GM18499 (cell line): ENCODE measurements around the gene NGEF.

Experiments
- ATAC-seq: cut with Tn5 transposase; IDR thresholded peaks from one replicate; pipeline ENCODE4 v1.9.1; 2021; ENCODE audit warnings: moderate number of reproducible peaks; ENCODE audit not compliant: insufficient read depth, unreplicated experiment

Gene NGEF

DNA sequence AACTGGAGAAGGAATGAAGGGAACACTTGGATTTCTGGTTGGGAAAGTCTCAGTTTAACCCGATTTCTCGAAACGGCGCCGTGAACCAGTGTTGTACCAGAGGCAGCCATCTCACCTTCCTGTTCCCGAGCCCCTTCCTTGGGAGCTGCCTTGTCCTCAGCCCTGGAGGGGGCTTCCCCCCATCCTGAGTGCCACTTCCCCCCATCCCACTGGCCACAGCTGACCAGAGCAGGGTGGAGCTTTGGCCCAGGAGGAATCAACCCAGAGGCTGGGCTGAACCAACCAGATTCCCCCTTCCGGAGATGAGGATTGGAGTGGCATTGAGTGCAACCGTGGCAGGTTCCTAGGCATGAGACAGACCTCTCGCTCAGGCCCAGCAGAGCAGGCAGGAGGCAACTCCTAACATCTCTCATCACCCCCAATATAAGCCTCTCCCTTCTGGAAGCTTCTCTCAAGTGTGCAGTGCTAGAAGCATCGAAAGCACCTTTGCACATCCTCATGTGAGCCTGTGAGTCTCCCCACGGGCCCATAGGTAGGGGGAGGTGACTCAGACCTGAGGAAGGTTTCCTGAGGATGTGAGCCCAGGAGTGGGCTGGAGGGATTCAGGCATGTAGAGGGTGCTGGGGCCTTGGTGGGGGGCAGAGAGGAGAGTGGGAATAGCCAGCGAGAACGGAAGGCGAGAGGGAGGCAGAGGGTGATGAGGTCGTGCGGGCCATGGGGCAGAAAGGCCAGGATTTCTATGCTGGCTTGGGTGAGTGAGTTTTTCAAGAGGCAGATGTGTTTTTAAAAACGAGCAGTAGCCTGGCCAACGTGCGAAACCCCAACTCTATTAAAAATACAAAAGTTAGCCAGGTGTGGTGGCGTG, 11.9 kb downstream of the NGEF start:
- ATAC-seq, result no peak

DNA sequence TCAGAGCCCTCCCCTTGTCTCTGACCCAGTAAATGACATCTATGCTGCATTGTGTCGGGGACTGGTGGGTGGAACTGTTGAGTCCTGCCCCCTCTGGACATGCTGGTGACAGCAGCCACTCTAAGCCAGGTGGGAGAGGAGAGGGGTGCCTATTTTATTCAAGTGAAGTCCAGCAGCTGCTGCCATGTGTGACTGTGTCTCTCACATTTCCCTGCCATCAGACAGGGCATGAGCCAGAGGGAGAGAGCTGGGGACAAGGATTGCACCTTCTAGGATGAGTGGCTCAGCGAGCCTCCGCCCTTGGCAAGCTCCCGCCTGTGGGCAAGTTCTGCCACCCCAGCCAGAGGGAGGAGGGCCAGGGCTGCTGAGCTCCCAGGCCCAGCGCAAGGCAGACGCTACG, 13.7 kb downstream of the NGEF start:
- no peak for ATAC-seq

DNA sequence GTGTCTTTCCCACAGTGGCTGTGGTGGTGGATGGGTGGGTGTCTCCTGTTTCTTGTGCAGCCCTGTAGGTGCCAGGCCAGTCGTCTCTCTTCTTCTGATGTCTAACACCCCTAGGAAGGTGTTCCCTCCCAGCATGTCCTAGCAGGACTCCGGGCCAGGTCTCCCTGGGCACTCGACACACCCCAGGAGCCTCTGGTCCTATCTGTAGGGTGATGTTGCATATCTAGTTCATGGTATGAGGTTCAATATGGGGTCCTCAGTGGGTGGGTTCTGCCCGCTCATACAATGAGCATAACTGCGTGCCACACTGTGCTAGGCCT, 14.4 kb downstream of the NGEF start:
- ATAC-seq, result no peak

DNA sequence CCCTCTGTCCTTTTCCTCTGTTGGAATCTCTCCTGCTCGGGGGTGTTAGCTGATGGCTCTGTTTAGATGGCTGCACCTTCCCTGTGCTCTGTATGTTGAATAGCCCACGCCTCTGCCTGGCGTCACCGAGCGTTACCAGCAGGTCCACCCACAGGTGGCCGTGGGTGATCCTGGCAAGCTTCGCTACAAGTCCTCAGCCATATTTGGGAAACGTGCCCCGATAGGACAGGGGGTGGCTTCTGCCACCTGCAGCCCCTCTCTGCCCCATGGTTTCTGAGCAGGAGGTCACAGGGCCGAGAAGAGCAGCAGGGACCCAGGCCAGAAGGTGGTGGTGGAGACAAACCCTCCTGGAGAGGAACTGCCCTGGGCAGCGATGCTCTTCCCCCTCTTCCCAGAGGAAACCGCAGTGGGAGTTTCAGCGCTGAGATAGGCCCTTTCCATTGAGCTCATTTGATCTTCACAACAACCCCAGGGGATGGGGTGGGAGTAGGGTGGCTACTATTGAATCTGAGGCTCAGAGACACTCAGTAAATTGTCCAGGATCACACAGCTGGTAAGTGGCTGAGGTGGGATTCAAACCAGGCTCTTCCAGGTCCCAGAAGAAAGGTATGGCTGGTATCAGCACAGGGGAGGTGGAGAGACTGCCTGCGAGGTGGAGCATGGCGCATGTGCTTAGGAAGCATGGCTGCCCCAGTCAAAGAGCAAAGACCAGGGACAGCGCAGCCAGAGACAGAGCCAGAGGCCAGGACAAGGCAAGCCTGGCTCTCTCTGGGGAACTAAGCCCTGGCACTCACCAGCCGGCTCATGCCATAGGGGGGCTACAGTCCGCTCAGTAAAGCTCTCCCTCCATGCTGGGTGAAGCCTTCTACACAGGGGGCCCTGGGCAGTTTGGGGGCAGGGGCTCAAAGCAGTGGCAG, 15.0 kb downstream of the NGEF start:
- ATAC-seq, result no peak

DNA sequence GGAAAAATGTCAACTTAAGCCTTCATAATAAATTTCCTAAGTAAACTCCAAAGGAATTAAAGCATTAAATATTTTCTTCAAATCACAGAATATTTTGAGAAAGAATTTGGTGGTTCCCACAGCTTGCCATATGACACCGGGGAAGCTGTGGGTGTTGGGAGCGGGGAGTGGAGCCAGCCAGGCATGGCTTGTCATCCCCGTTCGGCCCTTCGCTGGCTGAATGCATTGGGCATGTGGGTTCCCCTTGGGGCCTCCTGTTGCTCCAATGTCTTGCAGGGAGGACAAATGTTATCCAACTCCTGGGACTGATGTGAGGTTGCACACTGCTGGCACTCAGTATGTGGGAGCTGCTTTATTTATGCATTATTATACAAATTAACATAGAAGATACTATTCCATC, 18.6 kb downstream of the NGEF start:
- ATAC-seq, result no peak

DNA sequence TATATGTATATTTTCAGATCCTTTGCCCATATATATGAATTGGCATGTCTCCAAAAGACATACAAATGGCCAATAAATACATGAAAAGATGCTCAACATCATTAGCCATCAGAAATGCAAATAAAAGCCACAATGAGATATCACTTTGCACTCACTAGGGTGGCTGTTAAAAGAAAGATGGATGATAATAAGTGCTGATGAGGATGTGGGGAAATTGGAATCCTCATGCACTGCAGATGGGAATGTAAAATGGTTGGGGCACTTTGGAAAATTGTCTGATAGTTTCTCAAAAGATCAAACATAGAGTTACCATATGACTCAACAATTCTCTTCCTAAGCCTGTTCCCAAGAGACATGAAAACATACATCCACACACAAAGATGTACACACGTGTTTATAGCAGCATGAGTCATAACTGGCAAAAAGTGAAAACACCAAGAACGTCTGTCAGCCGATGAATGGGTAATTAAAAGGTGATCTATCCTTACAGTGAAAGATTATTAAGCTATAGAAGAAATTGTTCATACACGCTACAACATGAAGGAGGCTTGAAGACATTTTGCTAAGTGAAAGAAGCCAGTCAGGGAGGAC, 19.7 kb downstream of the NGEF start:
- ATAC-seq, result no peak

DNA sequence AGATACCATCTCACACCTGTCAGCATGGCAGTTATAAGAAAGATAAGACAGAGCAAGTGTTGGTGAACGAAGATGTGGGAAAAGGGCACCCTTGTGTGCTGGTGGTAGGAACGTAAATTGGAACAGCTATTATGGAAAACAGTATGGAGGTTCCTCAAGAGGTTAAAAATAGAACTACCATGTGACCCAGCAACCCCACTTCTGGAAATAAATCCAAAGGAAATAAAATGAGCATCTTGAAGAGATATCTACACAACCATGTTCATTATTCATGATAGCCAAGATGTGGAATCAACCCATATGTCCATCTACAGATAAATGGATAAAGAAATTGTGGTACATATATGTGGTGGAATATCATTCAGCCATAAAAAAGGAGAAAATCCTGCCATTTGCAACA, 26.9 kb downstream of the NGEF start:
- no peak for ATAC-seq

DNA sequence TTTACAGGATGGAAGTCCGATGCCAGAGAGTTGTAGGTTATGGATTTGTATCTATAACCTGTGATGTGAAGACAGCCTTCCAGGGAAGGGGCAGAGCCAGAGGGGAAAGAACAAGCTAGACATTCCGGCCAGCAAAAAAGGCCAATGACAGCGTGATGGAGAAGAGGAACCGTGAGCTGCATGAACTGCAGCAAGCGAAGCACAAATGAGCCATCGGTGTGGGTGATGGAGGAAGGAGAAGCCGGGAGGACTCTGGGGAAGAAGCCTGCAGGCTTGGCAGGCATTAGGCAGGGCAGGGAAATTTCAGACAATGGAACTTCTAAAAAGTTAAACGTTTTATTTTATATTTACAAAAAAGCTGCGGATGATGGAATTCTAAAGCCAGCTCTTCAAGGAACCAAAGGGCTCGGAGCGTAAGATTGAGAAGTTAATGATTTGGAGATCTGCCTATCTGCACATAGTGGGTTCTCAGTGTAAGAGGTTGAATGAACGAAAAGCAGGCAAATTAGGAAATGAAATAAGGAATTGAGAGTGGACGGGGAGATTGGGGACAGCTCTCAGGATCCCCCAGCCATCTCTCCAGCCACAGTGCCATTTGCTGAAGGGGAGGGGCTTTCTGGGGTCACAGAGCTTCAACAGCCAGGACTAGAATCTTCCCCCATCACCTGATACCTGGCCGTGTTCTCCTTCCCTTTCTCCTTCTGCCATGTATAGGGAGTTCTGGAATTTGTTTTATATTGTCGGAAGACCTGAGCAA, 28.4 kb downstream of the NGEF start:
- ATAC-seq, result no peak

DNA sequence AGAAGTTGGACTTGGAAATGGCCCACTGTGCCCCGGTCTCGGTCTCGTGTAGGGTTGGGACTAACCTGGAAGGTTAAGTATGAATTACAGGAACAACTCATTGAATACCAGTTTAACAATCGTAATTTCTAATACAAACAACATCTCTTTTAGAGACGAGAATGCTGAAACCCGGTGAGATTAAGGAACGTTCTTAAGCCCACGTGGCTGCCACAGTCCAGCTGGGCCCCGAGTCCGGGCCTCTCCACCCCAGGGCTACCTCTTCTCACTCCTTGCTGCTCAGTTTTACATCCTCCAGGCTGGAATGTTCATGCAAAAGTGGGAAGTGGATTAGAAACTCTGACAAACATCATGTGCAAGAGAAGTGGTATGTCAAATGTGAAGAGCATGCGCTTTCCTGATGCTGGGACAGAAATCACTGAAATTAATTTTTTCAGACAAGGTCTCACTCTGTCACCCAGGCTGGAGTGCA, 29.4 kb downstream of the NGEF start:
- no peak for ATAC-seq

DNA sequence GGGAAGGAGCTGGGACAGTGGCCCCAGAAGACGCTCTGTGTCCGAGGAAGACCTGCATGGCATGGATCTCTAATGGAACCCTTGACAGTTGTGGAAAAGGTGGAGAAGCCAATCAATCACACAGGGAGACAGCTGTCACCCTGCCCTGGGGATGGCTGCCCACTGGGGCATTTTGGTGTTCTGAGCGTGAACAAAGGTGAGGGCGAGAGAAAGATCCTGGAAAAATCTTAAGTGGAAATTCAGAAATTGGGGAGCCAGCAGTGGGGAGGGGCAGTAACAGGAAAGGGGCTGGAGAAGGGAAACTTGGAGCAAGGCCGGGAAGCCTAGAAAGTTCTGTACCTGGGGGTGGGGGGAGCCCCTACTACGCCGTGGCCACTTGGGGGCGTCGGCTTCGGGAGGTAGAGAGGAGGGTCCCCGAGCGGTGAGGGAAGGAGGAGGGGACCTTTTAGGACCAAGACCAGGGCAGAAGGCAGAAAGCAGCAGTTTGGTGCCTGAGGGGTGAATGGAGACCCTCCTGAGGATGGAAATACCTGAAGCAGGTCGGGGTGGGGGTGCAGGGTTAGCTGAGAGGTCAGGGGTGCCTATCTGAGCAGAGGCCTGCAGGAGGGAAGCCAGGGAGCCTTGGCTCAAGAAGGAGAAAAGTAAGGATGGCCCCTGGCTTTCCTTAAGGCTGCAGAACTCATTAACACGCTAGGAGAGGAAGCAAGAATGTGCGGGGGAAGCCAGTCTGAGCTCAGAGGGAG, 30.0 kb downstream of the NGEF start:
- no peak for ATAC-seq

DNA sequence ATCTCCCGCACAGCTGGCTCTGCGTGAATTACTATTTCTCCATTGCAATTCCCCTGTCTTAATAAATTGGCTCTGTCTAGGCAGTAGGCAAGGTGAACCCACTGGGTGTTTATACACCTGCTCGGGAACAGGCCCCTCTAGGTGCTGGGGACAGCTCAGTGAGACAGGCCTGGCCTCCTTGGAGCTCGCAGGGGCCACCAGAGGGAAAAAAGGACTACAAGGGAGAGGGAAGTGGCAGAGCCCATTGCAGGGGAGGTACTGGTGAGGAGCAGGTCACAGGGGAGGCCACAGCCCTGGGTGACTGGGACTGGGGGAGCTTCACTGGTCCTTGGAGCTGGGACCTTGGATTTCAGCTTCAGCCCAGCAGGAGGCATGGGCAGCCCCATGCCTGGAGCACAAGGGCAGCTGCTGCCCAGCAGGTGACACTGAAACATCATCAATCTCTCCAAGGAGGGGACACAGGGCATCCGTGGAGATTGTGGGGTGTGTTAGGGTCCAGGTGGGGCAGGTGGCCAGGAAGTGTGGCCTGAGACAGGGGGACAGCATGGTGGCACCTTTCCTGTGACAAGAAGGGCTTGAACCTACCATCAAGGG, 31.2 kb downstream of the NGEF start:
- ATAC-seq, result no peak

DNA sequence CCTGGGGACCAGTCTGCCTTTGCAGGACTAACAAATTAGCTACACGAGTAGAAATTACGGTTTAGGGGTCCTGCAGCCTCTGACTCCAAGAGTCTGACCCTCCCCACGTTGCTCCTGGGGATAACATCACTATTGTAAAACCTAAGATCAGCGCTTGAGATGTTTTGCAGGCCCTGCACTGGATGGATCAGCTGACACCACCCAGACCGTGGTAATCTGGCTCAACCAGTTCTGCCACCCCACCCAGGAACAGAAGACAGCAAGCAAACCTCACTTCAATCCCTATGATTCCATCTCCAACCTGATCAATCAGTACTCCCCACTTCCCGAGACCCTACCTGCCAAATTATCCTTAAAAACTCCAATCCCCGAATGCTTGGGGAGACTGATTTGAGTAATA, 31.7 kb downstream of the NGEF start:
- ATAC-seq, result no peak

DNA sequence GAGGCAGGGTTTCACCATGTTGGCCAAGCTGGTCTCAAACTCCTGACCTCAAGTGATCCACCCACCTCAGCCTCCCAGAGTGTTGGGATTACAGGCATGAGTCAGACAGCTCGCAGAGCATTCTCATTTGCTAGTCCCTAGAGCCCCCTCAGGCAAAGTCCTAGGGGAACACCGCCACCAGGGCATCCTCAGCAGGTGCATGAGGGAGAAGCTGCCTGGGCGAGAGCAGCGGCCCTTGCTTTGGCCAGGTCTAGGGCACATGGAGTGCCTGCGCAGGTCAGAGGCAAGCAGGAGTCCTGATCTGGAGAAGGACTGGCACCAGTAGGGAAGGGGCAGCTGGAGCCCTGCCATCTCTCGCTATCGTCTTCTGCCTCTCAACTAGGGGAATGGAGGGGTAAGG, 32.4 kb downstream of the NGEF start:
- no peak for ATAC-seq

DNA sequence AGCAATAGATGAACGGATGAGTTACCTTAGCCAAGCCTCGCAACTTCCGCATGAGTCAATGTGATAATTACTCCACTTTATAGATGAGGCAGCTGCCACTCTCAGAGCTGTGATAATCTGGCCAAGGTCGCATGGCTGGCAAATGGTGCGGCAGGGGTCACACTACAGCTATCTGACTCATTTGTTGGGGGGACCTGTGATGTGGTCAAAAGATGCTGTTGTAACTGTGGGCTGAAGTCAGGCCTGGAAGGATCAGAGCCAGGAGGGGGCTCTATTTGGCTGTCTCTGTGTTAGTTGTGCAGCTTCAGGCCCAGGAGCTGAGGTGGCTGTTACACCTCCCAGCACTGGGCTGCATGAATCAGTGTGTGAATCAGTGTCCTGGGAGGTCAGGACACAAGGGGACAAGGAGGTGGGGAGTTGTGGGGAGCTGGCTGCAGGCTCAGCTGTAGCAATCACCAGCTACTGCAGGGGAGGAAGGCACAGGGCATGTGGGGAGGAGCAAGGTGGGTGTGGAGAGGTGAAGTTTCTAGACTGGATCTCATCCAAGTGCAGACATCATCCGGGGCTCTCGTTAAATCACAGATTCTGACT, 33.1 kb downstream of the NGEF start:
- ATAC-seq, result no peak

DNA sequence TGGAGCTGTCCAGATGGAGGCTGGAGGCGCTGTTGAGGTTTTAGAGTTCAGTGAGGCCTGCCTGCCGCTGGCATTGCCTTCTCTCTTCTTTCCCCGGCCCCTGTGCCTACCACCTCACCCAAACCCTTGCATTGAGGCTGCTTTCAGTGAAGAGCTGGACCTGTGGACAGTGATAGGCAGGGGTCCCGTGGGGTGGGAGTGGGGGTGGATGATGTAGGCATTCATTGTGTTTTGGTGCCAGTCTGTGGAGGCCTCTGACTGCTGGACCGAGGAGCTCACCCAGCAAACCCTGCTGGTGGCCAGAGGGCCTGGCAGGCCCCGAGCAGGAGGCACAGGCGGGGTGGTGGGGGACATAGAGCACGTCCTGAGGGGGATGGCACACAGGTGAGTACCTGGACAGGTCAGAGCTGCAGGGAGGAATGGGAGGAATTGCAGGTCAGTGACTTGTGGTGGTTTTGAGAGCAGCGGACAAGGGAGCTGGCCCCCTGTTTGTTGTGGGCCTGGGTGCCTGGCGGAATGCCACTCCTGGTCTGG, 35.6 kb downstream of the NGEF start:
- ATAC-seq, result no peak

DNA sequence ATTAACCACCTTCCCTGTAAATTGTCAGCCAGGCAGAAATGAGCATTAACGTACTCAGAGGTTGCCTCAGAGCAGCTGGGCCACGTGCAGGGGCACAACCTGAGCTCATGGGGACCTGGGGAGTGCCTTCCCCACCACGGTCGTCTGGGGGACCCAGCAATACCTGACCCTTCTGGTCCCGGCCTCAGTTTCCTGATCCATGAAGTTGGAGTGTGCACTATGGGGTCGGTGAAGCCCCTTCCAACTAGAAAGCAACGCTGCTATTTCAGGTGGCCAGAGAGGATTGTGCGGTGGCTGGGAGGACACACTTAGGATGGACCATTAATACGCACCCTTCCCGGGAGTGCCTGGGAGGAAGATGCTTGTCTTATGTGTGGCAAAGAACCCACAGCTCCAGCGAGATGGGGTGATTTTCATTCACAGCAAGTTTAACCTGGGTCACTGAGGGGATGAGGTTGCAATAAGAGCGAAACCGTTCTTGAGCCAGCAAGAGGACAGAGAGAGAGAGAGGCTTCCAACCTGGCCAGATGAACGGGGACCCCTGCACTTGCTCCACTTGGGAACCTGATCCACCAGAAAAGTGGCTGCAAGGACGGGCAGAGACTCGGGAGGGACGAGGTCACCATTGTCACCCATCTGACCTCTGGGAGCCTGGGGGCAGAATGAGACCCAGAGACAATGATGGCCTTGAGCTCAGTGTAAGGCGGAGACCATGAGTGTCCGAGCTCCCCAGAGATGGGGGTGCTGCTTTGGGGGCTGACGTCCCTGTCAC, 36.2 kb downstream of the NGEF start:
- no peak for ATAC-seq

DNA sequence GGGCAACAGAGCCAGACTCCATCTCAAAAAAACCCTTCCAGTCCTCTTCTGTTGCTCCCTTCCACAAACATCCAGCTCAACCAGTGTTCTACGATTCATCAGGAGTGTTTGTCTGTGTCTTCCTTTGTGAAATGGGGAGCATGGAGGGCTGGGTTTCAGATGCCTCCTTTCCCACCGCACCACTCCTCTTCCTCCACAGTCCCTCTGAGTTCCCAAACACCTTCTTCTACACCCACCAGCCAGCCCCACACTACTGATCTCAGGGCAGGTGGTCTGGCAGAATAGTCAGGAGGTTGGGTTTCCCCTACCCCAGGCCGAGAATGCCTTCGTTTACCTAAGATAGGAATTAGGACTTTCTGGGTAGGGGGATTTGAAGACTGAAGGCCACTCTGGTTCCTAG, 36.9 kb downstream of the NGEF start:
- no peak for ATAC-seq

DNA sequence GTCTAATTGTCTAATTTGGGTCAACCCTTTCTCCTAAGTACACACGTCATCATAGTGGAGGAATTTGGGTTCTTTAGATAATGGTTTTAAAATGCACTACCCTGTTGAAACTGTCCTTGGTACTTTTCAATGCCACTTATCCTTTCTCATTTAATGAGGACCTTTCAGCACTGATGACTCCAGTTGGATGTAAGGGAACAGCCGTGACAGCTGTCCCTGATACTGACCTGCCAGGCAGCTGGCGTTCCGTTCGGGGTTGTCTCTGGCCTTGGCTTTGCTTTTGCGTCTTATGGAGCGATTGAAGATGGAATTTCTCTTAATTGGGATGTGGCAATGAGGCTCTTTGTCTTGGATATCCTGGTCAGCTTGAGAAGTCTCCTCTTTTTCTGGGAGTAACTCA, 38.7 kb downstream of the NGEF start:
- ATAC-seq, result no peak
